ENCODE results near the gene DEAF1. TPM values are rescaled to one million over a fixed set of nuclear protein-coding genes. Genes with fewer than 3 reads are reported as not detected.

Gene DEAF1
- total and polyA plus RNA-seq, 9 of the 15 experiments (the other 6 are each of a cell fraction or from before 2014, with no cell fraction given), result 2.0 to 69.1 (median 26.8) TPM

DNA sequence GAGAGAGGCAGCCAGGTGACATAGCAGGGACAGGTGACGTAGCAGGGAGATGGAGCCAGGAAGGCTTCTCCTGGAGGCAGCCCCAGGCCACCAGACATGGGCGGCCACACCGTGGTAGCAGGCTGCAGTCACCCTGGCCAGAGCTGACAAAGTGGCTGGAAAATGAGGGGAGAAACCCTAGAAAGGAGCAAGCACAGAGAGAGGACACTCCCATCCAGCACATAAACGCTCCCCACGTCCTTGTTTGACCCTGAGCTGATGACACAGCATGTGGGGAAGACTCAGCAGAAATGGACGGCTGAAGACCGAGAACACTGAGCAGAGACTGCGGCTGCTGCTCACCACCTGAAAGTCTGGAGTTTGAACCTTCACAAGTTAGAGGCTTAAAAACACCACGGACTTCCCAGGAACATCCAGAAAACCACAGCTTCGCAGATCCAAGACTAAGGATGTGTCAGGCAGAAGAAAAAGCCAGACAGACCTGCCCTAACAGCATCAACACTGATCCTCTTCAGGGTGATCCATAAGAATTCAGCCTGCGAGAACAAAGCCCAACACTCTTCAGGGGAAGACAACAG lies 29.2 kb downstream of the DEAF1 start (continued):
- TF ChIP-seq AFF1 (IDR thresholded peaks at IDR 0.05; ENCODE audit: low read depth in 1 of 2, partially characterized antibody in 2 of 2) (peak in 1 of 2 experiments; percentile 28), MYBL2 (IDR thresholded peaks at IDR 0.05; ENCODE audit: low read depth) (no peak), MYBL2 (CRISPR knock-in tag; IDR thresholded peaks at IDR 0.05; ENCODE audit: borderline replicate concordance) (no peak), POLR2B (IDR thresholded peaks at IDR 0.05; ENCODE audit: low read depth, partially characterized antibody) (peak; percentile 53), ILF3 (IDR thresholded peaks at IDR 0.05; ENCODE audit: borderline replicate concordance) (no peak), TAF7 (tag; IDR thresholded peaks at IDR 0.05) (no peak), RBM17 (IDR thresholded peaks at IDR 0.05; ENCODE audit: borderline replicate concordance, low read depth, low read length) (no peak), MTA1 (IDR thresholded peaks at IDR 0.05; ENCODE audit: borderline replicate concordance) (peak; percentile 50; the same call in 1 of the 2 replicates), TARDBP (IDR thresholded peaks at IDR 0.05) (no peak), NR2C1 (IDR thresholded peaks at IDR 0.05) (no peak; the same call in 1 of the 2 replicates), NR2C1 (tag; IDR thresholded peaks at IDR 0.05) (no peak; the same call in 1 of the 2 replicates), SREBF2 (CRISPR knock-in tag; IDR thresholded peaks at IDR 0.05) (no peak), POLR2AphosphoS5 (IDR thresholded peaks at IDR 0.05; ENCODE audit: control insufficient read depth, insufficient read depth, low read depth, low read length) (no peak), TSC22D4 (tag; IDR thresholded peaks at IDR 0.05) (no peak)
- TF ChIP-seq, protein P1, sequence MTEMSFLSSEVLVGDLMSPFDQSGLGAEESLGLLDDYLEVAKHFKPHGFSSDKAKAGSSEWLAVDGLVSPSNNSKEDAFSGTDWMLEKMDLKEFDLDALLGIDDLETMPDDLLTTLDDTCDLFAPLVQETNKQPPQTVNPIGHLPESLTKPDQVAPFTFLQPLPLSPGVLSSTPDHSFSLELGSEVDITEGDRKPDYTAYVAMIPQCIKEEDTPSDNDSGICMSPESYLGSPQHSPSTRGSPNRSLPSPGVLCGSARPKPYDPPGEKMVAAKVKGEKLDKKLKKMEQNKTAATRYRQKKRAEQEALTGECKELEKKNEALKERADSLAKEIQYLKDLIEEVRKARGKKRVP (CRISPR knock-in tag; IDR thresholded peaks at IDR 0.05), result no peak
- TF ChIP-seq, protein P2, sequence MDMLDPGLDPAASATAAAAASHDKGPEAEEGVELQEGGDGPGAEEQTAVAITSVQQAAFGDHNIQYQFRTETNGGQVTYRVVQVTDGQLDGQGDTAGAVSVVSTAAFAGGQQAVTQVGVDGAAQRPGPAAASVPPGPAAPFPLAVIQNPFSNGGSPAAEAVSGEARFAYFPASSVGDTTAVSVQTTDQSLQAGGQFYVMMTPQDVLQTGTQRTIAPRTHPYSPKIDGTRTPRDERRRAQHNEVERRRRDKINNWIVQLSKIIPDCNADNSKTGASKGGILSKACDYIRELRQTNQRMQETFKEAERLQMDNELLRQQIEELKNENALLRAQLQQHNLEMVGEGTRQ (CRISPR knock-in tag; IDR thresholded peaks at IDR 0.05), result no peak
- TF ChIP-seq, protein P3, sequence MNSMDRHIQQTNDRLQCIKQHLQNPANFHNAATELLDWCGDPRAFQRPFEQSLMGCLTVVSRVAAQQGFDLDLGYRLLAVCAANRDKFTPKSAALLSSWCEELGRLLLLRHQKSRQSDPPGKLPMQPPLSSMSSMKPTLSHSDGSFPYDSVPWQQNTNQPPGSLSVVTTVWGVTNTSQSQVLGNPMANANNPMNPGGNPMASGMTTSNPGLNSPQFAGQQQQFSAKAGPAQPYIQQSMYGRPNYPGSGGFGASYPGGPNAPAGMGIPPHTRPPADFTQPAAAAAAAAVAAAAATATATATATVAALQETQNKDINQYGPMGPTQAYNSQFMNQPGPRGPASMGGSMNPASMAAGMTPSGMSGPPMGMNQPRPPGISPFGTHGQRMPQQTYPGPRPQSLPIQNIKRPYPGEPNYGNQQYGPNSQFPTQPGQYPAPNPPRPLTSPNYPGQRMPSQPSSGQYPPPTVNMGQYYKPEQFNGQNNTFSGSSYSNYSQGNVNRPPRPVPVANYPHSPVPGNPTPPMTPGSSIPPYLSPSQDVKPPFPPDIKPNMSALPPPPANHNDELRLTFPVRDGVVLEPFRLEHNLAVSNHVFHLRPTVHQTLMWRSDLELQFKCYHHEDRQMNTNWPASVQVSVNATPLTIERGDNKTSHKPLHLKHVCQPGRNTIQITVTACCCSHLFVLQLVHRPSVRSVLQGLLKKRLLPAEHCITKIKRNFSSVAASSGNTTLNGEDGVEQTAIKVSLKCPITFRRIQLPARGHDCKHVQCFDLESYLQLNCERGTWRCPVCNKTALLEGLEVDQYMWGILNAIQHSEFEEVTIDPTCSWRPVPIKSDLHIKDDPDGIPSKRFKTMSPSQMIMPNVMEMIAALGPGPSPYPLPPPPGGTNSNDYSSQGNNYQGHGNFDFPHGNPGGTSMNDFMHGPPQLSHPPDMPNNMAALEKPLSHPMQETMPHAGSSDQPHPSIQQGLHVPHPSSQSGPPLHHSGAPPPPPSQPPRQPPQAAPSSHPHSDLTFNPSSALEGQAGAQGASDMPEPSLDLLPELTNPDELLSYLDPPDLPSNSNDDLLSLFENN (IDR thresholded peaks at IDR 0.05; ENCODE audit: low read depth in 2 of 2, low read length in 2 of 2), result no peak
- TF ChIP-seq, protein P4, sequence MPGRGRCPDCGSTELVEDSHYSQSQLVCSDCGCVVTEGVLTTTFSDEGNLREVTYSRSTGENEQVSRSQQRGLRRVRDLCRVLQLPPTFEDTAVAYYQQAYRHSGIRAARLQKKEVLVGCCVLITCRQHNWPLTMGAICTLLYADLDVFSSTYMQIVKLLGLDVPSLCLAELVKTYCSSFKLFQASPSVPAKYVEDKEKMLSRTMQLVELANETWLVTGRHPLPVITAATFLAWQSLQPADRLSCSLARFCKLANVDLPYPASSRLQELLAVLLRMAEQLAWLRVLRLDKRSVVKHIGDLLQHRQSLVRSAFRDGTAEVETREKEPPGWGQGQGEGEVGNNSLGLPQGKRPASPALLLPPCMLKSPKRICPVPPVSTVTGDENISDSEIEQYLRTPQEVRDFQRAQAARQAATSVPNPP (IDR thresholded peaks at IDR 0.05; ENCODE audit: borderline replicate concordance, insufficient read depth, insufficient read length), result no peak
